IPS DF 6.9 (cell line): Measurements from ENCODE around the gene LPGAT1.

Source experiments
- DNase-seq: peaks from one replicate; pipeline ENCODE4 v3.0.0-alpha.2; 2013; ENCODE audit warnings: low read depth, low spot score
- H3K27ac ChIP-seq: one replicate; pipeline ENCODE4 v1.5.1; 2013; ENCODE audit warnings: low read length, control low read depth
- H3K27me3 ChIP-seq: 2 replicates; pipeline ENCODE4 v1.6.1; 2013; ENCODE audit warnings: mild to moderate bottlenecking, low read length; ENCODE audit not compliant: control insufficient read depth, insufficient read depth
- H3K36me3 ChIP-seq: 2 replicates; pipeline ENCODE4 v1.6.1; 2013; ENCODE audit warnings: low read length; ENCODE audit not compliant: control insufficient read depth, insufficient read depth
- H3K4me1 ChIP-seq: 2 replicates; pipeline ENCODE4 v1.6.1; 2013; ENCODE audit warnings: low read length; ENCODE audit not compliant: control insufficient read depth, insufficient read depth
- H3K4me3 ChIP-seq: 2 replicates; pipeline ENCODE4 v1.5.1; 2013; ENCODE audit warnings: mild to moderate bottlenecking, low read length
- H3K9me3 ChIP-seq: 2 replicates; pipeline ENCODE4 v1.6.1; 2013; ENCODE audit warnings: low read length, inconsistent platforms; ENCODE audit not compliant: control insufficient read depth, insufficient read depth
- WGBS: extraction: QIAGEN DNeasy Blood & Tissue Kit; methylation state at CpG from one replicate; pipeline ENCODE4 v1.1.7; 2013; ENCODE audit warnings: mixed read lengths, missing lambda C conversion rate; ENCODE audit not compliant: insufficient read length, insufficient coverage; 5-methylcytosine and 5-hydroxymethylcytosine counted together

The LPGAT1 gene

GRCh38 chr1:211761400-211761799 is 69.2 kb downstream of the LPGAT1 start:
- H3K27ac ChIP-seq: no peak overlapping the region
- H3K4me1 ChIP-seq: no peaks in the 10 kb centered on the region
- no peaks in the 10 kb centered on the region for H3K27me3 ChIP-seq
- no peaks in the 10 kb centered on the region for H3K9me3 ChIP-seq
- no peak overlapping the region for H3K4me3 ChIP-seq
- no peak for DNase-seq
- no peaks in the 10 kb centered on the region for H3K36me3 ChIP-seq

DNA sequence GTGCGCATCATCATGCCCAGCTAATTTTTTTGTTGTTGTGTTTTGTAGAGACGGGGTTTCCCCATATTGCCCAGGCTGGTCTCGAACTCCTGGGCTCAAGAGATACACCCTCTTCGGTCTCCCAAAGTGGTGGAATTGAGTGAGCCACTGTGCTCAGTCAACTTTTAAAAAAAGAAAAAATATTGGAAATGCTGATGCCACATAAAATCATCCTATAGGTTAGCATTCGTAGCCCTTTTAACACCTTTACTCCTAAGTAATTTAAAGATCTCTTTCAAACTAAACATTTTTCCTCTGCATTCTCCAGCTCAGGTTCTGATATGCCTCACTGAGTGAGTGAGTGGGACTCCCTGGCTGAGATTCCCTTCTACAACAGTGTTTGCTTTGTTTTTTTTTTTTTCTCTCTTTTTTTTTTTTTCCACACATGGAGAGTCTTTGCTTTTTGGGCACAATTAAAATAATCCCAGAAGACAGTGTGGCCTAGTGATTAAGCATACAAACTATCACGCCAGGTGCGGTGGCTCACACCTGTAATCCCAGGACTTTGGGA is 74.0 kb downstream of the LPGAT1 start:
- no peaks in the 10 kb centered on the region for H3K36me3 ChIP-seq
- H3K4me3 ChIP-seq: no peak overlapping the region
- H3K4me1 ChIP-seq: no peaks in the 10 kb centered on the region
- no CpG with 5 or more reads among the region's 7 CpGs for WGBS
- DNase-seq: no peak
- H3K27me3 ChIP-seq: no peaks in the 10 kb centered on the region
- no peak overlapping the region for H3K27ac ChIP-seq
- H3K9me3 ChIP-seq: no peaks in the 10 kb centered on the region

GRCh38 chr1:211753649-211754251 is 76.8 kb downstream of the LPGAT1 start:
- Histone ChIP-seq H3K4me1 (no peaks in the 10 kb centered on the region), H3K4me3 (no peak overlapping the region), H3K27me3 (no peaks in the 10 kb centered on the region), H3K36me3 (no peaks in the 10 kb centered on the region), H3K27ac (no peak overlapping the region), H3K9me3 (no peaks in the 10 kb centered on the region)
- no CpG with 5 or more reads among the region's 4 CpGs for WGBS
- DNase-seq: no peak

GRCh38 chr1:211752951-211753486 is 77.5 kb downstream of the LPGAT1 start:
- H3K36me3 ChIP-seq: no peaks in the 10 kb centered on the region
- no peaks in the 10 kb centered on the region for H3K9me3 ChIP-seq
- H3K27me3 ChIP-seq: no peaks in the 10 kb centered on the region
- no peak for DNase-seq
- no peak overlapping the region for H3K27ac ChIP-seq
- WGBS: no CpG with 5 or more reads among the region's 2 CpGs
- H3K4me1 ChIP-seq: no peaks in the 10 kb centered on the region
- no peak overlapping the region for H3K4me3 ChIP-seq

GRCh38 chr1:211752317-211752716 is 78.2 kb downstream of the LPGAT1 start:
- no peaks in the 10 kb centered on the region for H3K4me1 ChIP-seq
- no peaks in the 10 kb centered on the region for H3K27me3 ChIP-seq
- DNase-seq: no peak
- H3K36me3 ChIP-seq: no peaks in the 10 kb centered on the region
- no peaks in the 10 kb centered on the region for H3K9me3 ChIP-seq
- WGBS: no CpG with 5 or more reads among the region's 4 CpGs
- H3K27ac ChIP-seq: no peak overlapping the region
- H3K4me3 ChIP-seq: no peak overlapping the region

DNA sequence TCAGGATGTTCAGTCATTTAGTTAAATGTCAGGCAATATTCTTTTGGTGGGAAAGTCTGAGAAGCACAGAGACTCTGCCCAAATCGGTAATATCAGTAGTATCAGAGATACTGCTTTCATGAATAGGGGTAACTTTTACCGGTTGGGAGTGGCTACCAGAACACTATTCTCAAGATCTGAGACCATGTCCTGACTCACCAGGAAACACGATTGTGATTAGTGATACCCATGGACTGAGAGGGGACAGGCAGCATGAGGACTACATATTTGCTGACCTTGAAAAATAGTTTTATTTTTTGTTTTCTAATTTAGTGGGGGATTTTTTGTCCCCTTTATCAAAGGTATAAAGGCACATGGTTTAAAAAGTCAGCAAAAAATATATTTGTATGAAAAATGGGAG is 79.1 kb downstream of the LPGAT1 start:
- H3K36me3 ChIP-seq: no peaks in the 10 kb centered on the region
- WGBS: no CpG with 5 or more reads among the region's 3 CpGs

DNA sequence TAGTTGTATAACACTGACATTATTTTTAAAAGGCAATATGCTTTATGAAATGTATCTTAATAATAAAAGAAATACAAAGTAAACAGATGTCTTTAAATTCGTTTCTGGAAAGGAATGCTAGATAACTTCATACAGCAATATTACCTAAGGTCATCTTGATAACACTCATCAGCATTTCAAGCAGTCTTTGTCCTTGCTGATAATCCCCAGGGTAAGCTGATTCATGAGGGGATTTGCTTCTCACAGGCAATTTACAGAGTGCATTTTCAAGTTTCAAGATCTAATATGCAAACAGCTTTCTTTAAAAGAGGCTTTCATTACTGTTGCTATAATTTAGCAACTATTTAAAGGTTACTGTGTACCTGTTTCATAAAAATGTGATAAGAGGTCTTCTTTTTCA is 80.0 kb downstream of the LPGAT1 start:
- no peaks in the 10 kb centered on the region for H3K4me1 ChIP-seq
- no peak for DNase-seq

More for the DNA sequence above, 79.1 kb downstream of the LPGAT1 start:
- Histone ChIP-seq H3K4me3 (no peak overlapping the region), H3K4me1 (no peaks in the 10 kb centered on the region), H3K9me3 (no peaks in the 10 kb centered on the region), H3K27me3 (no peaks in the 10 kb centered on the region), H3K27ac (no peak overlapping the region)
- DNase-seq: no peak

DNA sequence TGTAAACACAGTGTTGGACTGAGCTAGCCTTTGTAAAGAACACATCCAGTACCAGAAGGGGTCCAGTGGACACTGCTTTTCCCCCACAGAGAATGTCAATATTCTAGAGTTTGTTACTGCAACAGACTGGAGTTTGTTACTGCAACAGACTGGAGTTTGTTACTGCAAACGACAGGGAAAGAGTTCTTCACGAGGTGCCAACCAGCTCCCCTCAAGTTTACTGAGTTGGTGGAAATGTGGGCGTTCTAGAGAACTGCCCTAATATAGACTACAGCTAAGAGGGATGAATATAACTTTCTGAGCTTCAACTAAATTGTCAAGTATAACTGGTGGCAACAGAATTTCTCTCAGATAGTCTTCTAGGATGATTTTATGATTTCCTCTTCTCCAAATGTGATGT is 81.3 kb downstream of the LPGAT1 start:
- Histone ChIP-seq H3K9me3 (no peaks in the 10 kb centered on the region), H3K27me3 (no peaks in the 10 kb centered on the region), H3K36me3 (no peaks in the 10 kb centered on the region), H3K4me1 (no peaks in the 10 kb centered on the region), H3K27ac (no peak overlapping the region), H3K4me3 (no peak overlapping the region)
- no CpG with 5 or more reads among the region's 3 CpGs for WGBS
- DNase-seq: no peak

More for the DNA sequence above, 80.0 kb downstream of the LPGAT1 start:
- Histone ChIP-seq H3K27ac (no peak overlapping the region), H3K9me3 (no peaks in the 10 kb centered on the region), H3K36me3 (no peaks in the 10 kb centered on the region), H3K27me3 (no peaks in the 10 kb centered on the region), H3K4me3 (no peak overlapping the region)
- WGBS: no CpG with 5 or more reads among the region's 1 CpG

GRCh38 chr1:211748810-211749209 is 81.8 kb downstream of the LPGAT1 start:
- Histone ChIP-seq H3K9me3 (no peaks in the 10 kb centered on the region), H3K4me1 (no peaks in the 10 kb centered on the region), H3K4me3 (no peak overlapping the region), H3K27me3 (no peaks in the 10 kb centered on the region), H3K27ac (no peak overlapping the region), H3K36me3 (no peaks in the 10 kb centered on the region)
- no CpG with 5 or more reads among the region's 3 CpGs for WGBS
- no peak for DNase-seq

DNA sequence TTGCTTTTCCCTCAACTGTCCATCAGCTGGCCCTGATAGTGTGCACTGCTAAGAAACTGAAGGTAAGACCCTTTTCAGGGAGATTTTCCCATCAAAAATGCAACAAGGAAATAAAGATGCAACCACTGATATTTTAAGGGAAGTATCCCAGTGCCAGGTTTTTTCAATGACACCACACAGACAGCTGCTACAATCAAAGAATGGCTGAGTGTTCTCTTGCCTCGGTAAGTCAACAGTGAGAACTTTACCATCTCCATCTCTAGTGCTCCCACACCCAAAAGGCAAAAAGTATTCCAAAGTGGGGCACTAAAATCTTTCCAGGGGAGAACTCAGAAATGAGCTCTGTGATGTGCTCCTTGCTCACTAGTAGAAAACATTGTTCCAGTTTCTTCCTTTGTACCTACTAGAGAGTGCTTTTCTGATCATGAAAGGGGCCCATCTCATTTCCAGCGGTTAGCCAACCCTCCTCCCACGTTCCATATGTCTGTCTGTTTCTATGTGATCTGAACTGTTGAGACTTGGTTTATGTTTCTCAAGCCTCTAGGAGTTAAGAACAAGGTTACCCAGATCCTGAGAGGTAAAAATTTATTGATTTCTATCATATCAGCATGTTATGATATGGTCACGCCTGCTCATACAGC is 87.6 kb downstream of the LPGAT1 start:
- Histone ChIP-seq H3K4me1 (peaks cover 3% of the 10 kb centered on the region; the same call in 1 of the 2 replicates), H3K27me3 (no peaks in the 10 kb centered on the region), H3K9me3 (no peaks in the 10 kb centered on the region), H3K36me3 (no peaks in the 10 kb centered on the region), H3K27ac (no peak overlapping the region), H3K4me3 (no peak overlapping the region)
- no peak for DNase-seq
- no CpG with 5 or more reads among the region's 4 CpGs for WGBS
